WTC11 (cell line): ENCODE results near the gene WSCD2. TPM values are rescaled to one million over a fixed set of nuclear protein-coding genes. Genes with fewer than 3 reads are reported as not detected.

Experiments used
- ATAC-seq: fragments of 200-7000 bp; cut with Tn5 transposase; 2 replicates; pipeline ENCODE4 v1.10.0; 2021; ENCODE audit warnings: mild to moderate bottlenecking, moderate library complexity
- CTCF ChIA-PET: fragments of 300-600 bp; sonication (Branson Sonifier 250); formaldehyde crosslinking; loops from one replicate; lab custom pipeline; 2021; ENCODE audit warnings: antibody characterized with exemption; lab: Charles Lee
- POLR2A ChIA-PET: fragments of 350-600 bp; sonication (Branson Sonifier 250); formaldehyde crosslinking; loops from one replicate; lab custom pipeline; 2021; ENCODE audit warnings: antibody characterized with exemption; lab: Charles Lee
- DNase-seq: peaks from one replicate; pipeline ENCODE4 v3.0.0; 2021; ENCODE audit warnings: low spot score
- H3K27ac Mint-ChIP-seq: 2 replicates; pipeline ENCODE4 v1.8.0; 2021; ENCODE audit warnings: mixed read lengths
- H3K27me3 Mint-ChIP-seq: 2 replicates; pipeline ENCODE4 v1.8.0; 2021; ENCODE audit warnings: low read depth, mild to moderate bottlenecking, moderate library complexity, mixed read lengths
- H3K36me3 Mint-ChIP-seq: 2 replicates; pipeline ENCODE4 v1.8.0; 2021; ENCODE audit warnings: mixed read lengths
- H3K4me1 Mint-ChIP-seq: 2 replicates; pipeline ENCODE4 v1.8.0; 2022; ENCODE audit warnings: mixed read lengths
- H3K4me3 Mint-ChIP-seq: 2 replicates; pipeline ENCODE4 v1.8.0; 2021; ENCODE audit warnings: mild to moderate bottlenecking, moderate library complexity, mixed read lengths
- H3K9me3 Mint-ChIP-seq: 2 replicates; pipeline ENCODE4 v1.8.0; 2021; ENCODE audit warnings: mixed read lengths
- CREB1 ChIP-seq: sonication (generic); formaldehyde crosslinking; IDR thresholded peaks from 2 replicates; pipeline ENCODE4 v1.8.0; 2023; ENCODE audit warnings: mild to moderate bottlenecking, missing genetic modification reagents
- ESRRA ChIP-seq: sonication (generic); formaldehyde crosslinking; IDR thresholded peaks from 2 replicates; pipeline ENCODE4 v1.8.1; 2022; ENCODE audit warnings: mild to moderate bottlenecking, missing genetic modification reagents, borderline replicate concordance
- HMGA2 ChIP-seq: fragments of 250-450 bp; sonication (Bioruptor Pico); IDR thresholded peaks from 2 replicates; pipeline ENCODE4 v1.4.0; 2021; ENCODE audit warnings: mild to moderate bottlenecking, moderate library complexity
- JUN ChIP-seq: sonication (generic); formaldehyde crosslinking; IDR thresholded peaks from 2 replicates; pipeline ENCODE4 v1.8.0; 2023; ENCODE audit warnings: mild to moderate bottlenecking, missing genetic modification reagents
- NR1H2 ChIP-seq: sonication (generic); formaldehyde crosslinking; IDR thresholded peaks from 2 replicates; pipeline ENCODE4 v1.9.0; 2021; ENCODE audit warnings: mild to moderate bottlenecking, moderate library complexity, missing genetic modification reagents
- PRRX2 ChIP-seq: fragments of 250-450 bp; sonication (Bioruptor Pico); IDR thresholded peaks from 2 replicates; pipeline ENCODE4 v1.8.0; 2021; ENCODE audit warnings: mild to moderate bottlenecking
- TEAD1 ChIP-seq: sonication (generic); formaldehyde crosslinking; IDR thresholded peaks from 2 replicates; pipeline ENCODE4 v1.8.0; 2022; ENCODE audit warnings: mild to moderate bottlenecking, missing genetic modification reagents
- ZNF396 ChIP-seq: fragments of 250-450 bp; sonication (Bioruptor Pico); IDR thresholded peaks from 2 replicates; pipeline ENCODE4 v1.8.0; 2021; ENCODE audit warnings: mild to moderate bottlenecking, moderate library complexity, borderline replicate concordance
- total RNA-seq: library from RNA; stranded (reverse); gene quantifications from 3 replicates; pipeline ENCODE4 v1.2.3, GENCODE V29; 2021
- TF ChIP-seq, protein P1 (sequence below): sonication (generic); formaldehyde crosslinking; IDR thresholded peaks from 2 replicates; pipeline ENCODE4 v1.8.1; 2023; ENCODE audit warnings: mild to moderate bottlenecking, missing genetic modification reagents, borderline replicate concordance
- TF ChIP-seq, protein P2 (sequence below): sonication (generic); formaldehyde crosslinking; IDR thresholded peaks from 2 replicates; pipeline ENCODE4 v1.8.0; 2022; ENCODE audit warnings: missing genetic modification reagents
- TF ChIP-seq, protein P3 (sequence below): sonication (generic); formaldehyde crosslinking; IDR thresholded peaks from 2 replicates; pipeline ENCODE4 v1.8.1; 2023; ENCODE audit warnings: mild to moderate bottlenecking, missing genetic modification reagents
- TF ChIP-seq, protein P4 (sequence below): sonication (generic); formaldehyde crosslinking; conservative IDR thresholded peaks from 2 replicates; pipeline ENCODE4 v1.8.1; 2023; ENCODE audit warnings: mild to moderate bottlenecking, low read depth, missing genetic modification reagents, moderate library complexity
- TF ChIP-seq, protein P5 (sequence below): sonication (generic); formaldehyde crosslinking; IDR thresholded peaks from 2 replicates; pipeline ENCODE4 v1.8.1; 2023; ENCODE audit warnings: mild to moderate bottlenecking, missing genetic modification reagents, moderate library complexity
- TF ChIP-seq, protein P6 (sequence below): fragments of 200-600 bp; IDR thresholded peaks from 2 replicates; pipeline ENCODE4 v1.8.0; 2022; ENCODE audit warnings: antibody characterized with exemption
- TF ChIP-seq, protein P7 (sequence below): sonication (generic); formaldehyde crosslinking; IDR thresholded peaks from 2 replicates; pipeline ENCODE4 v1.8.0; 2023; ENCODE audit warnings: missing genetic modification reagents
- TF ChIP-seq, protein P8 (sequence below): fragments of 250-450 bp; sonication (Bioruptor Pico); IDR thresholded peaks from 2 replicates; pipeline ENCODE4 v2.1.2; 2022; ENCODE audit warnings: mild to moderate bottlenecking, moderate library complexity
- TF ChIP-seq, protein P9 (sequence below): sonication (generic); formaldehyde crosslinking; IDR thresholded peaks from 2 replicates; pipeline ENCODE4 v1.8.1; 2023; ENCODE audit warnings: mild to moderate bottlenecking, missing genetic modification reagents, moderate library complexity

WSCD2 gene
- total RNA-seq, 1 experiment from 2014 or later, result 1.1 TPM

DNA sequence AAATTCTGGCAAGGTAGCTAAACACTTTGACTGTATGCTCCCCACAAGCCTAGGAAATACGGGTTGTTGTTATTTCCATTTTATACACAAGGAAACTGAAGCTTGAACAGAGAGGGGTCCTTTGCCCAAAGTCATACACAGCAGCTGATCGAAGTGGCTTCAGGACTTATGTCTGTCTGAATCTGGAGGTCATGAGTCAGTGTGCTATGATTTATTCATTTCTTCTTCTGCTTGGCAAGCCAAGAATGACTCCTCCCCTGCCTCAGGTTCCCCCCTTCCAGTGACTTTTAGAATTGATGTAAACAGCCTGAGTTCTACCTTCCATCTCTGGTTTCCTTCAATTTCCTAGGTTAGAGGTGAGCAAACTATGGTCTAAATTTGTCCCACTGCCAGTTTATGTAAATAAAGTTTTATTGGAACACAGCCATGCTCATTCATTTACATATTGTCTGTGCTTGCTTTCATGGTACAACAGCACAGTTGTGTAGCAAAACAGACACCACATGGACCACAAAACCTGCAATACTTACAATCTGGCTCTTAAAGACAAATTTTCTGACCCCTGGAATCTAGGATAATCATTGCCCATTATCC is 34.9 kb upstream of the WSCD2 start:
- DNase-seq, result no peak
- Mint-ChIP-seq H3K4me1 (peaks cover 19% of the 10 kb centered on the region), H3K4me3 (no peak overlapping the region), H3K27me3 (peaks cover 7% of the 10 kb centered on the region), H3K9me3 (peaks cover 6% of the 10 kb centered on the region), H3K36me3 (no peaks in the 10 kb centered on the region; the same call in 1 of the 2 replicates), H3K27ac (no peak overlapping the region)
- ChIA-PET POLR2A (no interaction called here), CTCF (interaction anchor here (1.5 kb wide), 1 partner anchor 32 kb away, joined by 5 read pairs; no protein-coding TSS in a partner anchor)
- no peak for ATAC-seq
- no peak for TF ChIP-seq ESRRA (CRISPR knock-in tag)
- TF ChIP-seq CREB1 (CRISPR knock-in tag), result no peak
- TF ChIP-seq, protein P1, sequence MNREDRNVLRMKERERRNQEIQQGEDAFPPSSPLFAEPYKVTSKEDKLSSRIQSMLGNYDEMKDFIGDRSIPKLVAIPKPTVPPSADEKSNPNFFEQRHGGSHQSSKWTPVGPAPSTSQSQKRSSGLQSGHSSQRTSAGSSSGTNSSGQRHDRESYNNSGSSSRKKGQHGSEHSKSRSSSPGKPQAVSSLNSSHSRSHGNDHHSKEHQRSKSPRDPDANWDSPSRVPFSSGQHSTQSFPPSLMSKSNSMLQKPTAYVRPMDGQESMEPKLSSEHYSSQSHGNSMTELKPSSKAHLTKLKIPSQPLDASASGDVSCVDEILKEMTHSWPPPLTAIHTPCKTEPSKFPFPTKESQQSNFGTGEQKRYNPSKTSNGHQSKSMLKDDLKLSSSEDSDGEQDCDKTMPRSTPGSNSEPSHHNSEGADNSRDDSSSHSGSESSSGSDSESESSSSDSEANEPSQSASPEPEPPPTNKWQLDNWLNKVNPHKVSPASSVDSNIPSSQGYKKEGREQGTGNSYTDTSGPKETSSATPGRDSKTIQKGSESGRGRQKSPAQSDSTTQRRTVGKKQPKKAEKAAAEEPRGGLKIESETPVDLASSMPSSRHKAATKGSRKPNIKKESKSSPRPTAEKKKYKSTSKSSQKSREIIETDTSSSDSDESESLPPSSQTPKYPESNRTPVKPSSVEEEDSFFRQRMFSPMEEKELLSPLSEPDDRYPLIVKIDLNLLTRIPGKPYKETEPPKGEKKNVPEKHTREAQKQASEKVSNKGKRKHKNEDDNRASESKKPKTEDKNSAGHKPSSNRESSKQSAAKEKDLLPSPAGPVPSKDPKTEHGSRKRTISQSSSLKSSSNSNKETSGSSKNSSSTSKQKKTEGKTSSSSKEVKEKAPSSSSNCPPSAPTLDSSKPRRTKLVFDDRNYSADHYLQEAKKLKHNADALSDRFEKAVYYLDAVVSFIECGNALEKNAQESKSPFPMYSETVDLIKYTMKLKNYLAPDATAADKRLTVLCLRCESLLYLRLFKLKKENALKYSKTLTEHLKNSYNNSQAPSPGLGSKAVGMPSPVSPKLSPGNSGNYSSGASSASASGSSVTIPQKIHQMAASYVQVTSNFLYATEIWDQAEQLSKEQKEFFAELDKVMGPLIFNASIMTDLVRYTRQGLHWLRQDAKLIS (CRISPR knock-in tag), result no peak
- TF ChIP-seq, protein P2, sequence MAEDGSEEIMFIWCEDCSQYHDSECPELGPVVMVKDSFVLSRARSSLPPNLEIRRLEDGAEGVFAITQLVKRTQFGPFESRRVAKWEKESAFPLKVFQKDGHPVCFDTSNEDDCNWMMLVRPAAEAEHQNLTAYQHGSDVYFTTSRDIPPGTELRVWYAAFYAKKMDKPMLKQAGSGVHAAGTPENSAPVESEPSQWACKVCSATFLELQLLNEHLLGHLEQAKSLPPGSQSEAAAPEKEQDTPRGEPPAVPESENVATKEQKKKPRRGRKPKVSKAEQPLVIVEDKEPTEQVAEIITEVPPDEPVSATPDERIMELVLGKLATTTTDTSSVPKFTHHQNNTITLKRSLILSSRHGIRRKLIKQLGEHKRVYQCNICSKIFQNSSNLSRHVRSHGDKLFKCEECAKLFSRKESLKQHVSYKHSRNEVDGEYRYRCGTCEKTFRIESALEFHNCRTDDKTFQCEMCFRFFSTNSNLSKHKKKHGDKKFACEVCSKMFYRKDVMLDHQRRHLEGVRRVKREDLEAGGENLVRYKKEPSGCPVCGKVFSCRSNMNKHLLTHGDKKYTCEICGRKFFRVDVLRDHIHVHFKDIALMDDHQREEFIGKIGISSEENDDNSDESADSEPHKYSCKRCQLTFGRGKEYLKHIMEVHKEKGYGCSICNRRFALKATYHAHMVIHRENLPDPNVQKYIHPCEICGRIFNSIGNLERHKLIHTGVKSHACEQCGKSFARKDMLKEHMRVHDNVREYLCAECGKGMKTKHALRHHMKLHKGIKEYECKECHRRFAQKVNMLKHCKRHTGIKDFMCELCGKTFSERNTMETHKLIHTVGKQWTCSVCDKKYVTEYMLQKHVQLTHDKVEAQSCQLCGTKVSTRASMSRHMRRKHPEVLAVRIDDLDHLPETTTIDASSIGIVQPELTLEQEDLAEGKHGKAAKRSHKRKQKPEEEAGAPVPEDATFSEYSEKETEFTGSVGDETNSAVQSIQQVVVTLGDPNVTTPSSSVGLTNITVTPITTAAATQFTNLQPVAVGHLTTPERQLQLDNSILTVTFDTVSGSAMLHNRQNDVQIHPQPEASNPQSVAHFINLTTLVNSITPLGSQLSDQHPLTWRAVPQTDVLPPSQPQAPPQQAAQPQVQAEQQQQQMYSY, result no peak
- no peak for TF ChIP-seq TEAD1 (CRISPR knock-in tag)
- TF ChIP-seq, protein P3, sequence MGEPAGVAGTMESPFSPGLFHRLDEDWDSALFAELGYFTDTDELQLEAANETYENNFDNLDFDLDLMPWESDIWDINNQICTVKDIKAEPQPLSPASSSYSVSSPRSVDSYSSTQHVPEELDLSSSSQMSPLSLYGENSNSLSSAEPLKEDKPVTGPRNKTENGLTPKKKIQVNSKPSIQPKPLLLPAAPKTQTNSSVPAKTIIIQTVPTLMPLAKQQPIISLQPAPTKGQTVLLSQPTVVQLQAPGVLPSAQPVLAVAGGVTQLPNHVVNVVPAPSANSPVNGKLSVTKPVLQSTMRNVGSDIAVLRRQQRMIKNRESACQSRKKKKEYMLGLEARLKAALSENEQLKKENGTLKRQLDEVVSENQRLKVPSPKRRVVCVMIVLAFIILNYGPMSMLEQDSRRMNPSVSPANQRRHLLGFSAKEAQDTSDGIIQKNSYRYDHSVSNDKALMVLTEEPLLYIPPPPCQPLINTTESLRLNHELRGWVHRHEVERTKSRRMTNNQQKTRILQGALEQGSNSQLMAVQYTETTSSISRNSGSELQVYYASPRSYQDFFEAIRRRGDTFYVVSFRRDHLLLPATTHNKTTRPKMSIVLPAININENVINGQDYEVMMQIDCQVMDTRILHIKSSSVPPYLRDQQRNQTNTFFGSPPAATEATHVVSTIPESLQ (CRISPR knock-in tag), result no peak
- TF ChIP-seq, protein P4, sequence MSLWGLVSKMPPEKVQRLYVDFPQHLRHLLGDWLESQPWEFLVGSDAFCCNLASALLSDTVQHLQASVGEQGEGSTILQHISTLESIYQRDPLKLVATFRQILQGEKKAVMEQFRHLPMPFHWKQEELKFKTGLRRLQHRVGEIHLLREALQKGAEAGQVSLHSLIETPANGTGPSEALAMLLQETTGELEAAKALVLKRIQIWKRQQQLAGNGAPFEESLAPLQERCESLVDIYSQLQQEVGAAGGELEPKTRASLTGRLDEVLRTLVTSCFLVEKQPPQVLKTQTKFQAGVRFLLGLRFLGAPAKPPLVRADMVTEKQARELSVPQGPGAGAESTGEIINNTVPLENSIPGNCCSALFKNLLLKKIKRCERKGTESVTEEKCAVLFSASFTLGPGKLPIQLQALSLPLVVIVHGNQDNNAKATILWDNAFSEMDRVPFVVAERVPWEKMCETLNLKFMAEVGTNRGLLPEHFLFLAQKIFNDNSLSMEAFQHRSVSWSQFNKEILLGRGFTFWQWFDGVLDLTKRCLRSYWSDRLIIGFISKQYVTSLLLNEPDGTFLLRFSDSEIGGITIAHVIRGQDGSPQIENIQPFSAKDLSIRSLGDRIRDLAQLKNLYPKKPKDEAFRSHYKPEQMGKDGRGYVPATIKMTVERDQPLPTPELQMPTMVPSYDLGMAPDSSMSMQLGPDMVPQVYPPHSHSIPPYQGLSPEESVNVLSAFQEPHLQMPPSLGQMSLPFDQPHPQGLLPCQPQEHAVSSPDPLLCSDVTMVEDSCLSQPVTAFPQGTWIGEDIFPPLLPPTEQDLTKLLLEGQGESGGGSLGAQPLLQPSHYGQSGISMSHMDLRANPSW (CRISPR knock-in tag), result no peak
- TF ChIP-seq, protein P5, sequence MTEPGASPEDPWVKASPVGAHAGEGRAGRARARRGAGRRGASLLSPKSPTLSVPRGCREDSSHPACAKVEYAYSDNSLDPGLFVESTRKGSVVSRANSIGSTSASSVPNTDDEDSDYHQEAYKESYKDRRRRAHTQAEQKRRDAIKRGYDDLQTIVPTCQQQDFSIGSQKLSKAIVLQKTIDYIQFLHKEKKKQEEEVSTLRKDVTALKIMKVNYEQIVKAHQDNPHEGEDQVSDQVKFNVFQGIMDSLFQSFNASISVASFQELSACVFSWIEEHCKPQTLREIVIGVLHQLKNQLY (CRISPR knock-in tag), result no peak
- no peak for TF ChIP-seq ZNF396
- TF ChIP-seq, protein P6, sequence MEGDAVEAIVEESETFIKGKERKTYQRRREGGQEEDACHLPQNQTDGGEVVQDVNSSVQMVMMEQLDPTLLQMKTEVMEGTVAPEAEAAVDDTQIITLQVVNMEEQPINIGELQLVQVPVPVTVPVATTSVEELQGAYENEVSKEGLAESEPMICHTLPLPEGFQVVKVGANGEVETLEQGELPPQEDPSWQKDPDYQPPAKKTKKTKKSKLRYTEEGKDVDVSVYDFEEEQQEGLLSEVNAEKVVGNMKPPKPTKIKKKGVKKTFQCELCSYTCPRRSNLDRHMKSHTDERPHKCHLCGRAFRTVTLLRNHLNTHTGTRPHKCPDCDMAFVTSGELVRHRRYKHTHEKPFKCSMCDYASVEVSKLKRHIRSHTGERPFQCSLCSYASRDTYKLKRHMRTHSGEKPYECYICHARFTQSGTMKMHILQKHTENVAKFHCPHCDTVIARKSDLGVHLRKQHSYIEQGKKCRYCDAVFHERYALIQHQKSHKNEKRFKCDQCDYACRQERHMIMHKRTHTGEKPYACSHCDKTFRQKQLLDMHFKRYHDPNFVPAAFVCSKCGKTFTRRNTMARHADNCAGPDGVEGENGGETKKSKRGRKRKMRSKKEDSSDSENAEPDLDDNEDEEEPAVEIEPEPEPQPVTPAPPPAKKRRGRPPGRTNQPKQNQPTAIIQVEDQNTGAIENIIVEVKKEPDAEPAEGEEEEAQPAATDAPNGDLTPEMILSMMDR, result no peak
- TF ChIP-seq HMGA2 (CRISPR knock-in tag), result no peak
- TF ChIP-seq, protein P7, sequence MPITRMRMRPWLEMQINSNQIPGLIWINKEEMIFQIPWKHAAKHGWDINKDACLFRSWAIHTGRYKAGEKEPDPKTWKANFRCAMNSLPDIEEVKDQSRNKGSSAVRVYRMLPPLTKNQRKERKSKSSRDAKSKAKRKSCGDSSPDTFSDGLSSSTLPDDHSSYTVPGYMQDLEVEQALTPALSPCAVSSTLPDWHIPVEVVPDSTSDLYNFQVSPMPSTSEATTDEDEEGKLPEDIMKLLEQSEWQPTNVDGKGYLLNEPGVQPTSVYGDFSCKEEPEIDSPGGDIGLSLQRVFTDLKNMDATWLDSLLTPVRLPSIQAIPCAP (CRISPR knock-in tag), result no peak
- TF ChIP-seq NR1H2, result no peak
- no peak for TF ChIP-seq JUN
- TF ChIP-seq, protein P8, sequence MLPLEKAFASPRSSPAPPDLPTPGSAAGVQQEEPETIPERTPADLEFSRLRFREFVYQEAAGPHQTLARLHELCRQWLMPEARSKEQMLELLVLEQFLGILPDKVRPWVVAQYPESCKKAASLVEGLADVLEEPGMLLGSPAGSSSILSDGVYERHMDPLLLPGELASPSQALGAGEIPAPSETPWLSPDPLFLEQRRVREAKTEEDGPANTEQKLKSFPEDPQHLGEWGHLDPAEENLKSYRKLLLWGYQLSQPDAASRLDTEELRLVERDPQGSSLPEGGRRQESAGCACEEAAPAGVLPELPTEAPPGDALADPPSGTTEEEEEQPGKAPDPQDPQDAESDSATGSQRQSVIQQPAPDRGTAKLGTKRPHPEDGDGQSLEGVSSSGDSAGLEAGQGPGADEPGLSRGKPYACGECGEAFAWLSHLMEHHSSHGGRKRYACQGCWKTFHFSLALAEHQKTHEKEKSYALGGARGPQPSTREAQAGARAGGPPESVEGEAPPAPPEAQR, result no peak
- TF ChIP-seq, protein P9, sequence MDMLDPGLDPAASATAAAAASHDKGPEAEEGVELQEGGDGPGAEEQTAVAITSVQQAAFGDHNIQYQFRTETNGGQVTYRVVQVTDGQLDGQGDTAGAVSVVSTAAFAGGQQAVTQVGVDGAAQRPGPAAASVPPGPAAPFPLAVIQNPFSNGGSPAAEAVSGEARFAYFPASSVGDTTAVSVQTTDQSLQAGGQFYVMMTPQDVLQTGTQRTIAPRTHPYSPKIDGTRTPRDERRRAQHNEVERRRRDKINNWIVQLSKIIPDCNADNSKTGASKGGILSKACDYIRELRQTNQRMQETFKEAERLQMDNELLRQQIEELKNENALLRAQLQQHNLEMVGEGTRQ (CRISPR knock-in tag), result no peak
- no peak for TF ChIP-seq PRRX2 (CRISPR knock-in tag)
